NK-92 (cell line): ENCODE measurements around the gene SEC11C.

Experiments used
- DNase-seq: peaks from one replicate; lab custom pipeline; 2025; ENCODE audit not compliant: unreplicated experiment; lab: John Stamatoyannopoulos, UW

The SEC11C gene

DNA sequence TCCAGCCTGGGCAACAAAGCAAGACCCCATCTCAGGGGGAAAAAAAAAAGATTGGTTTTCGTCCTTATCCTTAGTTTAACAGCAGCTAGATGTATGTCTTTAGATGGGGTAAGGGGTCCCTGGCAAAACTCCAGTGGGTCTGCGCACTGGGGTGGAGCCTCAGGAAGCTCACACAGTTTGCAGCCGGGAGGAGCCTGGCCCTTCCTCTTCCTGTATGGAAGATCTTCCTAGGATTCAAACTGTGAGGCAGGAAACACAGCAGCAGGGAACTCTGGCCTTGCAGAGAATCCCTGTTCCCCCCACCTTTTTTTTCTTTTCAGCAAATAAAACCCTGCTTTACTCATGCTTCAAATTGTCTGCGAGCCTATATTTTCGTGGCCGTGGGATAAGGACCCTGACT lies 67.8 kb downstream of the SEC11C start:
- no peak for DNase-seq
